Esophagus (tissue), 2 donors: ENCODE results near the gene SQOR. TPM values are rescaled to one million over a fixed set of nuclear protein-coding genes. Genes with fewer than 3 reads are reported as not detected.

Experiments used
- H3K27ac ChIP-seq, 2 donors: one replicate each; pipeline ENCODE4 v1.5.1; 2013; ENCODE audit warnings: low read depth in 2 of 2, mild to moderate bottlenecking in 2 of 2, inconsistent platforms in 1 of 2, low read length in 1 of 2, moderate library complexity in 1 of 2
- H3K27me3 ChIP-seq, 2 donors: one replicate each; pipeline ENCODE4 v1.6.1; 2013; ENCODE audit warnings: low read length in 2 of 2, control low read depth in 1 of 2, mild to moderate bottlenecking in 1 of 2; ENCODE audit not compliant: insufficient read depth in 2 of 2, control insufficient read depth in 1 of 2
- H3K36me3 ChIP-seq, 2 donors: one replicate each; pipeline ENCODE4 v1.6.1; 2013; ENCODE audit warnings: low read length in 1 of 2; ENCODE audit not compliant: control insufficient read depth in 2 of 2, insufficient read depth in 2 of 2
- H3K4me1 ChIP-seq, 2 donors: one replicate each; pipeline ENCODE4 v1.6.1; 2013; ENCODE audit warnings: low read length in 1 of 2; ENCODE audit not compliant: control insufficient read depth in 2 of 2, insufficient read depth in 2 of 2
- H3K4me3 ChIP-seq, 2 donors: one replicate each; pipeline ENCODE4 v1.5.1; 2013; ENCODE audit warnings: low read length in 2 of 2, mild to moderate bottlenecking in 2 of 2, low read depth in 1 of 2, moderate library complexity in 1 of 2
- H3K9me3 ChIP-seq, 2 donors: one replicate each; pipeline ENCODE4 v1.6.1; 2013; ENCODE audit warnings: mild to moderate bottlenecking in 2 of 2, low read depth in 1 of 2, low read length in 1 of 2, moderate library complexity in 1 of 2; ENCODE audit not compliant: control insufficient read depth in 2 of 2, insufficient read depth in 1 of 2
- WGBS, 2 donors: extraction: QIAGEN DNeasy Blood & Tissue Kit; methylation state at CpG; one replicate each; pipeline ENCODE4 v1.1.7; 2013; 5-methylcytosine and 5-hydroxymethylcytosine counted together
- polyA plus RNA-seq, 2 donors: library from polyadenylated mRNA; stranded (reverse); fragments of 200-250 nt; gene quantifications; one replicate each; pipeline ENCODE4 v1.2.3, GENCODE V29; 2013
- donor health status: healthy with polysubstance abuse.
- donor health status: Bipolar disorder and iron deficiency.

SQOR gene
- polyA plus RNA-seq, 2 donors, result 75.6 to 88.4 TPM

- no peak overlapping the region for H3K27ac ChIP-seq
- no peaks in the 10 kb centered on the region for H3K9me3 ChIP-seq
- 93 to 94% methylated on average over 2 of the region's 2 CpGs for WGBS, 2 donors
- H3K4me3 ChIP-seq, result no peak overlapping the region
- no peaks in the 10 kb centered on the region for H3K4me1 ChIP-seq
- H3K27me3 ChIP-seq, result no peaks in the 10 kb centered on the region
- H3K36me3 ChIP-seq, result peaks cover 0 to 6% of the 10 kb centered on the region in 2 donors
Measured at GRCh38 chr15:45594835-45595530, 39.8 kb upstream of the SQOR start.

- no peaks in the 10 kb centered on the region for H3K9me3 ChIP-seq
- no peak overlapping the region for H3K27ac ChIP-seq
- no peaks in the 10 kb centered on the region for H3K36me3 ChIP-seq
- 91 to 95% methylated on average over 3 of the region's 3 CpGs for WGBS, 2 donors
- H3K4me1 ChIP-seq, result no peaks in the 10 kb centered on the region
- no peak overlapping the region for H3K4me3 ChIP-seq
- no peaks in the 10 kb centered on the region for H3K27me3 ChIP-seq
Measured at GRCh38 chr15:45603881-45604280, 30.9 kb upstream of the SQOR start.

- no peaks in the 10 kb centered on the region for H3K27me3 ChIP-seq
- no peaks in the 10 kb centered on the region for H3K9me3 ChIP-seq
- H3K27ac ChIP-seq, result no peak overlapping the region
- H3K4me3 ChIP-seq, result no peak overlapping the region
- H3K36me3 ChIP-seq, result no peaks in the 10 kb centered on the region
- 85 to 97% methylated on average over 1 of the region's 1 CpG for WGBS, 2 donors
- H3K4me1 ChIP-seq, result no peaks in the 10 kb centered on the region
Measured at GRCh38 chr15:45604326-45604725, 30.5 kb upstream of the SQOR start.

- H3K27ac ChIP-seq, result no peak overlapping the region
- no peaks in the 10 kb centered on the region for H3K4me1 ChIP-seq
- H3K9me3 ChIP-seq, result no peaks in the 10 kb centered on the region
- no peaks in the 10 kb centered on the region for H3K27me3 ChIP-seq
- H3K4me3 ChIP-seq, result no peak overlapping the region
- 80 to 88% methylated on average over 3 of the region's 3 CpGs for WGBS, 2 donors
- no peaks in the 10 kb centered on the region for H3K36me3 ChIP-seq
Measured at GRCh38 chr15:45606413-45606812, 28.4 kb upstream of the SQOR start.

- 83 to 96% methylated on average over 1 of the region's 1 CpG for WGBS, 2 donors
- H3K27ac ChIP-seq, result no peak overlapping the region
- H3K4me3 ChIP-seq, result no peak overlapping the region
- H3K9me3 ChIP-seq, result no peaks in the 10 kb centered on the region
- H3K4me1 ChIP-seq, result no peaks in the 10 kb centered on the region
- H3K27me3 ChIP-seq, result no peaks in the 10 kb centered on the region
- no peaks in the 10 kb centered on the region for H3K36me3 ChIP-seq
Measured at GRCh38 chr15:45606841-45607240, 28.0 kb upstream of the SQOR start.

- H3K27ac ChIP-seq, result no peak overlapping the region
- no peaks in the 10 kb centered on the region for H3K4me1 ChIP-seq
- no peaks in the 10 kb centered on the region for H3K36me3 ChIP-seq
- no peak overlapping the region for H3K4me3 ChIP-seq
- 21 to 22% methylated on average over 4 of the region's 4 CpGs for WGBS, 2 donors
- H3K27me3 ChIP-seq, result no peaks in the 10 kb centered on the region
- H3K9me3 ChIP-seq, result no peaks in the 10 kb centered on the region
Measured at GRCh38 chr15:45611305-45611704, 23.5 kb upstream of the SQOR start.

GRCh38 chr15:45612790-45613415, 21.9 kb upstream of the SQOR start:
- no peak overlapping the region for H3K4me3 ChIP-seq
- 48 to 55% methylated on average over 1 of the region's 1 CpG for WGBS, 2 donors

GRCh38 chr15:45616901-45617323, 17.9 kb upstream of the SQOR start:
- Histone ChIP-seq H3K4me3 (no peak overlapping the region), H3K27ac (peak overlapping the region; percentile 76 to 82), H3K9me3 (no peaks in the 10 kb centered on the region), H3K4me1 (peaks cover 0 to 2% of the 10 kb centered on the region in 2 donors), H3K27me3 (no peaks in the 10 kb centered on the region), H3K36me3 (no peaks in the 10 kb centered on the region)
- WGBS, 2 donors, result 44 to 48% methylated on average over 3 of the region's 3 CpGs

More at GRCh38 chr15:45612790-45613415, 21.9 kb upstream of the SQOR start:
- no peaks in the 10 kb centered on the region for H3K27me3 ChIP-seq
- H3K9me3 ChIP-seq, result no peaks in the 10 kb centered on the region
- no peak overlapping the region for H3K27ac ChIP-seq
- no peaks in the 10 kb centered on the region for H3K36me3 ChIP-seq
- H3K4me1 ChIP-seq, result peaks cover 0 to 2% of the 10 kb centered on the region in 2 donors

- H3K36me3 ChIP-seq, result no peaks in the 10 kb centered on the region
- peaks cover 0 to 2% of the 10 kb centered on the region in 2 donors for H3K4me1 ChIP-seq
- H3K27me3 ChIP-seq, result no peaks in the 10 kb centered on the region
- WGBS, 2 donors, result 89 to 91% methylated on average over 5 of the region's 5 CpGs
- H3K4me3 ChIP-seq, result no peak overlapping the region
- H3K27ac ChIP-seq, result no peak overlapping the region
- H3K9me3 ChIP-seq, result no peaks in the 10 kb centered on the region
Measured at GRCh38 chr15:45618813-45619212, 16.0 kb upstream of the SQOR start.

- Histone ChIP-seq H3K36me3 (no peaks in the 10 kb centered on the region), H3K4me1 (no peaks in the 10 kb centered on the region), H3K4me3 (no peak overlapping the region), H3K27me3 (no peaks in the 10 kb centered on the region), H3K27ac (no peak overlapping the region), H3K9me3 (no peaks in the 10 kb centered on the region)
- WGBS, 2 donors, result 88 to 95% methylated on average over 7 of the region's 7 CpGs
Measured at GRCh38 chr15:45628136-45628535, 6.7 kb upstream of the SQOR start.
